ENCODE data around the gene POTEM.
"Not testable (repeated sequence)": the region's sequence is repeated elsewhere in the genome, so short reads cannot be mapped to it uniquely, and the experiment has no call there.

DNA sequence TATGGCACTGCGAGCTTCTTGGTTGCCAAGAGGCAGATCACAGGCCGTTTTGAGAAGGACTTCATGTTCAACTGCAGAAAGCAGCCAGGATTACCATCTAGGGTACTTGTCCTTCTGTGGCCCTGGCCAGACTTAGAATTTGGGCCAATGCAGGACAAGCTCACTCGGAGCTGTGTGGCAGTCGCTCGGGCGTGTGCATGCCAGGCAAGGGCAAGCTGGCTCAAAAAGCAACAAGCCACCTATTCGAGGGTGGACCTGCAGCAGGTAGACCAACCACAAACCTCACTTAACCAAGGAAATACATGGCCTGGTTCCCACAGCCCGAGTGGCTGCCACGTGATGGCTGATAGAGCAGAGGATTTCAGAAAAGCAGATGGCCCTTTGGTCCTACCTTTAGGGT lies 39.3 kb downstream of the POTEM start:
- not testable (repeated sequence) for TF ChIP-seq EZH2phosphoT487 (IDR thresholded peaks at IDR 0.05; ENCODE audit: low read length)
- TF ChIP-seq, protein P1, sequence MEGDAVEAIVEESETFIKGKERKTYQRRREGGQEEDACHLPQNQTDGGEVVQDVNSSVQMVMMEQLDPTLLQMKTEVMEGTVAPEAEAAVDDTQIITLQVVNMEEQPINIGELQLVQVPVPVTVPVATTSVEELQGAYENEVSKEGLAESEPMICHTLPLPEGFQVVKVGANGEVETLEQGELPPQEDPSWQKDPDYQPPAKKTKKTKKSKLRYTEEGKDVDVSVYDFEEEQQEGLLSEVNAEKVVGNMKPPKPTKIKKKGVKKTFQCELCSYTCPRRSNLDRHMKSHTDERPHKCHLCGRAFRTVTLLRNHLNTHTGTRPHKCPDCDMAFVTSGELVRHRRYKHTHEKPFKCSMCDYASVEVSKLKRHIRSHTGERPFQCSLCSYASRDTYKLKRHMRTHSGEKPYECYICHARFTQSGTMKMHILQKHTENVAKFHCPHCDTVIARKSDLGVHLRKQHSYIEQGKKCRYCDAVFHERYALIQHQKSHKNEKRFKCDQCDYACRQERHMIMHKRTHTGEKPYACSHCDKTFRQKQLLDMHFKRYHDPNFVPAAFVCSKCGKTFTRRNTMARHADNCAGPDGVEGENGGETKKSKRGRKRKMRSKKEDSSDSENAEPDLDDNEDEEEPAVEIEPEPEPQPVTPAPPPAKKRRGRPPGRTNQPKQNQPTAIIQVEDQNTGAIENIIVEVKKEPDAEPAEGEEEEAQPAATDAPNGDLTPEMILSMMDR (IDR thresholded peaks at IDR 0.05; ENCODE audit: low read length): not testable (repeated sequence)

Measured in MM.1S (cell line).